NCI-H69 (cell line): Measurements from ENCODE around the gene MRPL38.
A peak's percentile ranks its signal among the peaks of the same experiment; 100 is the strongest.

Experiments used
- DNase-seq: peaks from one replicate; lab custom pipeline; 2025; lab: John Stamatoyannopoulos, UW

MRPL38 gene

DNA sequence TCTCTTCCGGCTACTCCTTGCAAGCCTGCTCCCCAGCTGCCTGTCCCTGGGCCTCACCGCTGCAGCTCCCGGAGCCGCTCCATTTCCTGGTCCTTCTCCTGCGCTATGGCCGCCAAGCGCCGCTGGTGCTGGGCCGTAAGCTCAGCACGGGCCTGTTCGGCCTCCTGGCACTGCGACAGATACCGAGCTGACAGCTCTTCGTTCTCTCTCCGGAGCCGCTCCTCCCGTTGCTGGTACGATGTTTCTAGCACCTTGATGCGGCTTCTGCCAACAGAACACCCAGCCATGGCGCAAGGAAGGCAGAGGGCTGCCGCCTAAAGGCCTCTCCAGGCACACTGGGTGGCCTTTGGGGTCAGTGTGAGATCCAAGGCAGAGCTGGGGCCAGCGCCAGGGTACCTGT lies 14.9 kb upstream of the MRPL38 start:
- no peak for DNase-seq

DNA sequence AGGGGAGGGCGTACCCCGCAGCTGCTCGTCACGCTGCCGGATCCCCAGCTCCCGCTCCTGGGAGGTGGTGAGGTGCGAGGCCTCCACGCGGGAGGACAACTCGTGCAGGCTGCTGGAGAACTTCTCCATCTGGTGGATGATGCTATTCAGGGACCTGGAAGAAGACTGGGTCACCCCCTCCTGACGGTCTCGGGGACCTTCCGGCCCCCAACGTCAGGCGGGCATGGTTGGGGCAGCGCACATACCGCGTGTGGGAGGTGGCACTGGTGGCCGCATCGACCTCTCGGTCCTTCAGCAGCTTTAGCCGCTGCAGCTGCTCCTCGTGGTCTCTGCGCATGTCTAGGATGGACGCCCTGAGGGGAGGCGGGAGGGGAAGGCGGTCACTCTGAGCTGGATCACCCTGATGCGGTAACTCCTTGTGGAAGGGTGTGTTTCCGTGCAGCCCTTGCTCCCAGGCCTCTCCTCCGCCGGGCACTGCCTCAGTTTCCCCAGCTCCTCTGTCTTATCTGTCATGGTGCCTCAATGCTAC lies 13.3 kb upstream of the MRPL38 start:
- no peak for DNase-seq

DNA sequence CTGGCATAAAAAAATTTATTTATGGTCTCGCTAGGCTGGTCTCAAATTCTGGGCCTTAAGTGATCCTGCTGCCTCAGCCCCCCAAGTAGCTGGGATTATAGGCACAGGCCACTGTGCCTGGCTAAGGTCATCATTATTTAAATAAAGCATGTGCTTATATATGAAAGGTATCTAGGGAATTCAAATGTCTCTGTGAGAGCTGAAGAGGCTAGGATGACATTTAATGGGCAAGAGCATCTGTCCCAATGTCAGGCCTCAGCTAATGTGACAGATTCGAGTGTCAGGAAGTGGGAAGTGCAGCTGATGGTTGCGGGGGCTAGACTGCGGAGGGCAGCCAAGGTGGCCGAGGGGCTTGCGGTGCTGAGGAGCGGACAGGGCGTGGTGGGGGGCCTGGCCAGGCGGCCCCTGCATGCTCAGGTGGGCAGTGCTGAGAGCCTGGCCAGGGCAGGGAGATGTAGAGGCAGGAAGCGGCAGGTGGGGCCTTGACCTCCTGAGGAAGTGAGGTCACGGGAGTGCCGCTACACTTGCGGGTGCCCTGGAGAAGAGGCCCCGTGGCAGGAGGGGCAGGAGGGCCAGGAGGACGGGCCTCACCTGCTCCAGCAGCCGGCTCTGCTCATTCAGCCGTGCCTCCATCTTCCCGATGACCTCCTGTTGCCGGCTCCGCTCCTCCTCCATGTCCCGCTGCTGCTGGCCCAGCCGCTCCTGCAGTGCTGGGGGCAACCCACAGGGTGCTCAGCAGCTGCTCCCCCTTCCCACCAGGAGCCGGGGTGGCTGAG lies 12.6 kb upstream of the MRPL38 start:
- DNase-seq, result peak; percentile 31

DNA sequence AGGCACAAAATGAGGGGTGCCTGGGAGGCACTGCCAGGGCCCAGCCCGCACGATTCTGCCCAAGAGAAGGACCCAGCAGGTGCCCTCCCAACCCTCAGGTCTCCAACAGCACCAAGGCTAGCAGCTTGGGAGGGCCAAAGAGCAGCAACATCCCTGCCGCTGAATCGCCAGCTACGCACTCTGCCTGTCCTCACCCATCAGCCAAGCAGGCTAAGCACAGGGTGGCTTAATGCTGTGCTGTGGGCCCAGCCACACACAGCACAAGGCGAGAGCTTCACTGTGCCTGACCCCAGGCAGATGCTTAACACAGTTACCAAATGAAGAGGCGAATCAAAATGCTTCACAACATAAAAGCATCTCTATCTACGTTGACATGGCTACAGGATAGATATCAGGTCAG lies 10.6 kb upstream of the MRPL38 start:
- DNase-seq, result no peak

DNA sequence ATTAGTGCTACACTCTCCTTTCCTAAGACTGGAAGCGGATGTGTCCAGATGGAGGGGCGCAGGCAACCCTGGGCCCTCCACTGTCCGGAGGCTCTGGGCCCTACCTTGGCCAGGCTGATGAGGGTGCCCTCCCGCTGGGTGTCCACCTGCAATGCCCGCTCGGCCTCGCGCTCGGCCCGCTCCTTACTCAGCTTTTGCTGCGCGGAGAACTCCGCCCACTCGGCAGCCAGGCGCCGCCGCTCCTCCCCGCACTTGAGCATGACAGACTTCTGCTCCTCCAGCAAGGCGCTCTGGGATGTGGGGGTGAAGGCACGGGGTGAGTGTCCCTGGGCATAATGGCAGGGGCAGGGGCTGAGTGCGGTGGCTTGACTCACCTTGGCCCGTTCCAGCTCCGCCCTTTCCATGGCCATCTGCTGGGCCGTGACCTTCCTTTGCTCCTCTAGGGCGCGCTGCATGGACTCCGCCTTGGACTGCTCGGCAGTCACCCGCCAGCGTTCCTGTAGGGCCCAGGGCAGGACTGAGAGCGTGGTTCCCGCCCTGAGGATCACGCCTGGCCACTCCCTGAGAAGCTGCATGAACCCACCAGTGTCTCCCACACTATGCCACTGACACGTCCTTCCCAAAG lies 10.1 kb upstream of the MRPL38 start:
- no peak for DNase-seq

DNA sequence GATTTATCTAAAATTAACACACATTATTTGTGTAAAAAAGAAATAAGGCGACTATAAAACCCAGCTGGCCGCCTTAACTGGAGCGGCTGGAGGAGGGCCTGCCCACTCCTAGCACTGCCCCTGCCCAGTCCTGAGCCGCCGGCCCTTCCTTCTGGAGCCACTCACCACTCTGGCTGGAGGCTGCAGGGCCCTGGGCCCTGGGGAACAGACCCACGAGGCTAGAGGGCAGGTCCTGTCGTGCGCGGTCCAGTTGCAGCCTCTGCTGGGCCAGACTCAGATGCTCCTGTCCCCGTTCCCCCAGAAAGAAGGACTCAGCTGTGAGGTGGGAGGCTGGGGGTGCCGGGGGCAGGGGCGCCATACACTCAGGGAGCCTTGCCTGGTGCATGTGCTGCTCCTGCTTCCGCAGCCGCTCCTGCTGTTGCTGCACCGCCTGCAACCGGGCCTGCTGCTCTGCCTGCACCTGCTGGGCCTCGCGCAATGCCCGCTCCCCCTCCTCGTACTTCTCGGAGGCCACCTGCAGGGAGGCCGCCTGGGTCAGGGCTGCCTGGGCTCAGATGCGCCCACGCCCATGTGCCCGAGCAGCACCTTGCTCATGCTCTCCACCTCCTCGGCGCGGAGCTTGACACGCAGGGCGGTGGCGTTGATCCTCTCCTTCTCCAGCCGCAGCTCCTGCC lies 9.0 kb upstream of the MRPL38 start:
- DNase-seq, result no peak

DNA sequence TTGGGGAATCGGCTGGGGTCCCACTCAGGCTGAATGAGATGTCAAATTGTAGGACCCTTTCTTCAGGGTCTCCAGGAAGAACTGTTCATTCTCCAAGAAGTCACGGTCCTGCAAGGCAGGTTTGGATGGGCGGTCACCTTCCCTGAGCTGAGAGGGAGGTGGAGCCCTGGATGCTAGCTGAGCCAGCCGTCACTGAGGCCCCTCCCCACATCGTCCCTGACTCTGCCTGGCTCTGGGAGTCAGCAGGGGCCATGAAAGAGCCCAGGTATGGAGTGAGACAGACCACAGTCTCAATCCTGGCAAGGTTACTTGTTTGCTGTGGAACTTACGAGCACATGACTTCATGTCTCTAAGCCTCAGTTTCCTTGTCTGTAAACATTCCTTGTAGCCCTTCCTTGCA lies 6.0 kb upstream of the MRPL38 start:
- peak; percentile 68 for DNase-seq

DNA sequence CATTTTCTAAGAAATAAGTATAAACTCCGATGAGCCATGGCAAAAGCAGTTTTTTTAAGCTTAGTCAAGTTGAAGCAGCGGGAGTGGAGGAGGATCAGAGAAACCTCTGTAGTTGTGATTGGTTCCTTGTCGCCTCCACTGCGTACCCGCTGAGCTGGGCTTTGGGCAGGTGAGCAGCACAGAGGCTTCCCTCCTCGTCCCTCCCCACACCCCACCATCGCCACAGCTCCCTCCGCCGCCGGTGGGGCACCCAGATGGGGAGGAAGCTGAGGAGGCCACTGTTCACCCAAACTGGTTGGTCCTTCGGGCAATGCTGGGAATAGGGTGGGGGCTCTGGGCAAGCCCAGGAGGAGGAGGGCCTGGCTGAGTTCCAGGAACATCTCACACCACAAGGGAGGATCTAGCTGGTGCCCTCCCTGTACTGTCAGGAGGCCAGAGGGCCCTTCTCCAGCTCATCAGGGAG lies 5.2 kb upstream of the MRPL38 start:
- DNase-seq, result peak; percentile 96

DNA sequence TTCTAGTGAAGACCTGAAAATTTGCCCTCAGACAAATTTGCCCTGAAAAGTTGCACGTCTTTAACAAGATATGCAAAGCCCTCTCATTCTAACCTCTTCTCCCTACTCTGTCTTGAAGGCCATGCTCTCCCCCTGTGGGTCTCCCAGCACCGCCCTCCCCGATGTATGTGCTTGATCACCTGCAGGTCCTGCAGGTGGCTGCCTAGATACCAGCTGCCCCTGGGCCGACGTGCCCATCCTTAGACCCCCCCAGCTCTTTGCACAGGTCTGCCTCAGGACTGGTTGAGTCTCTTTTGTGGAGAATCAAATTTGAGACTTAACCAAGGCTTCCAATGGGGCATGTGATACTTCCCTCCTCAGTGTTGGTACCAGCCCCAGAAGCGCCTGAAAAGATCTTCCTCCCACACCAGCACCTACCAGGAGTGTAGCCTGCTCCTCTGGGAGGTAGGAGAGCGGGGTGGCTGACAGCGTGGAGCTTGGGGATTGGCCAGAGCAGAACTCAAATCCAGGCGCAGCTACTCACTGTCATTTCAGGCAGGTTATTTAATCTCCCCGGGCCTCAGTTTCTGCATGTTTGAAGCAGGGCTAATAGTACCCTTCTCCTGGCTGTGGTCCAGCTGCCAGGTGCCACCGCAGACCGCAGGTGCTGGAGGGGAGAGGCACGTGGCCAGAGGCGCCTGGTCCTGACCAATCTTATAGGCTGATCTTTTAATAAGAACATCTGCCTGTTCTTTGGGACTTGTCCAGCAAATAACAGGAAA lies 4.5 kb upstream of the MRPL38 start:
- peak; percentile 98 for DNase-seq

DNA sequence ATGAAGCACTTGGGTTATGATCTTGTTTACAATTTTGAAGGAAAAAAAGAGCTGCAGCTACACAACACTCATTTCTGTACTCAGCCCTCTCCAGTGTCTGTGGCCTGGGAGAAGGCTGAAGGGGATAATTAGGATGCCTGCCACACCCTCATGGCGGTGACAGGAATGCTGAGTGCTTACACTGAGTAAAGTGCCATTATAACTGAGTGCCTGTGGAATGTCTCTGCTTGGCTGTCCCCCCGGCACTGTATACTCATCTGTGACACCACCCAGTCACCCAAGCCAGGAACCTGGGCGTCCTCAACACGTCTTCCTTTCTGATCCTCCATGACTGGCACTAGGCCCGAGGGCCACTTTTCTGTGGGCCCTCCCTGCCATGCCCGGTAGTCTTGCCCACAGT lies 3.5 kb upstream of the MRPL38 start:
- peak; percentile 70 for DNase-seq

DNA sequence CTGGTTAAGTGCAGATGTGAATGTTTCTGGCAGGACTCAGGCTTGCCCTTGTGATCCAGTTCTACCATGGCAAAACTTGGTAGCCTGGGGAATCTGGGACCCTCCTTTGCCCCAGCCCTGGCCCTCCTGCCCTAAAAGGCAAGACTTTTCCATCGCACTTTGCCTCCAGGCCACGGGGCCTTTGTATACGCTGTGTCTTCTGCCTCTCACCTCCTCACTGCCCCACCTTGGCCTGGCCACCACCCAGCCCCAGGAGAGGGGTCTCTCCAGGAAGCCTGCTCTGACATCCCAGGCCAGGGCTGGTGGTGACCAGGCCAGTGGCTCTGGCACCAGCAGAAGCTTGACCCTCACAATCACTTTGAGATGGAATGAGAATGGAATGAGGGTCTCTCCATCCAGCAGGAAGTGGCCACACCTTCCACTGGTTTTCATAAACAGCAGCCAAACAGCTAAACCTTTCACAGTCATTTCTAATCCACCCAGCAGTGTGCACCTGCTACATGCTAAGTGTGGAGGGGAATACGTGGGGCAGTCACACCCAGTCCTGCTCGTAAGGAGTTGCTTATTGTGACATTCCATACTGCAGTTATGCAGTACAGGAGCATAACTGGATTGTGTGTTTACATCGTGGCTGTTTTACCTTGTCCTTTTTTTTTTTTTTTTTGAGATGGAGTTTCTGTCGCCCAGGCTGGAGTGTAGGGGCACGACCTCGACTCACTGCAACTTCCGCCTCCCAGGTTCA lies 1.6 kb upstream of the MRPL38 start:
- DNase-seq, result no peak

DNA sequence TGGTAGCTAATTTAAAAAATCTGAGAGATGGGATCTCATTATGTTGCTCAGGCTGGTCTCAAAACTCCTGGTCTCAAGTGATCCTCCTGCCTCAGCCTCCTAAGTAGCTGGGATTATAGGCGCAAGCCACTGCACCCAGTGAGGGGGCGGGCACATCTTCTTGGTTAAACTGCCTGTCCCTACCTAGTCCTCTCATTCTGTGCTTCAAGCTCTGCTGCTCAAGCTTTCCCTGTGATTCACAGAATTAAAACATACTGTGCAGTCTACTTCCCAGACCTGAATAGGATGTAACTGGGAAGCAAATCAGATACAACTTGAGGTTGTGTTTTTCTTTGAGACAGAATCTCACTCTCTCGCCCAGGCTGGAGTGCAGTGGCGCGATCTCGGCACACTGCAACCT lies 2.3 kb downstream of the MRPL38 start:
- DNase-seq, result no peak

DNA sequence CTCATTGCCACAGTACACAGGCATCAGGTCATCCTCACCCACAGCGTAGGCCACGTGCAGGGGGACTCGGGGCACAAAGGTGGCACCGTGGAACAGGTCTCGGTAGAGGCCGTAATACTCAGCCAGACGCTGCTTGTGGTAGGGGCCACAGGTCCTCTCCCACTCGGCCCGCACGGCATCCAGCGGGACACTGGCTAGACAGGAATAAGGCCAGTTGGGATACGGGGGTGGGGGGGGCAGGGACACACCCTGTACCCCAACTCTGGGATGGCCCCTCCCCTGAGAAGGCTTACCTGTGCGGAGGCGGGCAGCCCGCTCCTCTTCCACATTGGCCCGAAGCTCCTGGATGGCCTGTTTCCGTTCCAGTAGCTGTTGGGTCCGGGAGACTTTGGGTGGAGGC lies 3.0 kb downstream of the MRPL38 start:
- DNase-seq, result no peak

DNA sequence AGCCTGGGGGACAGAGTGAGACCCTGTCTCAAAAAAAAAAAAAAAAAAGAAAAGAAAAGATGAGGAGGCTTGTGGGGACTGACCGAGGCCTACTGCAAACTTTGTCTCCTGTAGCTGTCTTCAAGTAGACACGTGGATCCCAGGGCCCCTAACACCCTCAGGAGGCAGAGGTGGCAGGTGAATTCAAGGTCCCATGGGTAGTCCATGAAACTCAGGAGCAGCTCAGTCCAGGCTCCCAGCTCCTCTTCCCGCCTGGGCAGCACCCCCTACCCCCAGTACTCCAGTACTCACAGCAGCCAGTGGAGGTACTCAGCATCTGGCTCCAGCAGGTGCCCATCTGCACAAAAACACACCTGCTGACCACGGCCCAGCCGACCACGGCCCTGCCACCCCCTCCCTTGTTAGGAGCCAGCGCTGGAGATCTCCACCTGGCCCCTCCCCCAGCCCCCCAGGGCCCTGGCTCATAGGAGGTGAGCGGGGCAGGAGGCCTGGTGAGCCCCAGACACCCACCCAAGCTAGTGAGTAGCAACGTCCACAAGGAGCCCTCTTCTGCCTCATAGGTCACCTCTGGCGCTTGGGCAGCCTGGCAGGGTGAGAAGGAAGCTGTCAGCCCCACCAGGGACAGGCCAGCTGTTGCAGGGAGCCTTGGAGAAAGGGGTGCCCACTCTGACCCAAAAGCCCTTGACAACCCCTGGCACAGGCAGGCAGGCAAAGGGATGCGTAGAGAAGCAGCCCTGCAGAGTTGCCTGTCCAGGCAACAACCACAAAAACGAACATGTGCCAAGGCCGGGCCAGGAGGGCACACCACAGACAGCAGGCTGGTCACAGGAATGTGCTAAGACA lies 3.8 kb downstream of the MRPL38 start:
- no peak for DNase-seq

DNA sequence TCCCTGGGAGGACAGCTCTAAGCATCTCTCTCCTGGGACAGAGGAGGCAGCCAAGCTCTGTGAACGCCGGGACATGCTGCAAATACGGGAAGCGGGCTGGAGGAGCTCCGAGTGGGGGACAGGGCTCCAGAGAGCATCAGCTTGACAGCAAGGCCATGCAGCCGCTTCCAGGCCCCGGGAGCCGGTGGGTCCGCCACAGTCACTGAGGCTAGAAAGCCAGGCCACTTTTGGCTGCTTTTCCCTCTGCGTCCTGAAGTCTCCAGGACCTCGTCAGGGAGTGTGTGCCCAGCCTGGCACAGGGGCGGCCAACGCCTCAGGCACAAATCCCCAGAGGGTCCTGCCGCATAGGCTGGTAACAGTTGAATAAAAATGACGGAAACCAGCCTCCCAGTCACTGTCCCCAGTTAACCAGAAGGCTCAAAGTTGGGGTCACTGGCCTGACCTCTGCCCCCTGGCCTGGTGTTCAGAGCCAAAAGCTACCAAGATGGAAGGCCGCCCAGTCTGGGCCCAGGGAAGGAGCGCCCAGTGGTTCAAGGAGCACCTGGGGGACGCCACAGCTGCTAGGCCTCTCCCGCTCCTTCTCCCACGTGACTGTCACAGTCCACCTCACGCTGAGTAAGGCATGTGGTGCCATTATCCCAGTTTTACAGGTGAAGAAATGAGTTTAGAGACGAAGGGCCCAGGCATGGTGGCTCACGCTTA lies 4.8 kb downstream of the MRPL38 start:
- no peak for DNase-seq

DNA sequence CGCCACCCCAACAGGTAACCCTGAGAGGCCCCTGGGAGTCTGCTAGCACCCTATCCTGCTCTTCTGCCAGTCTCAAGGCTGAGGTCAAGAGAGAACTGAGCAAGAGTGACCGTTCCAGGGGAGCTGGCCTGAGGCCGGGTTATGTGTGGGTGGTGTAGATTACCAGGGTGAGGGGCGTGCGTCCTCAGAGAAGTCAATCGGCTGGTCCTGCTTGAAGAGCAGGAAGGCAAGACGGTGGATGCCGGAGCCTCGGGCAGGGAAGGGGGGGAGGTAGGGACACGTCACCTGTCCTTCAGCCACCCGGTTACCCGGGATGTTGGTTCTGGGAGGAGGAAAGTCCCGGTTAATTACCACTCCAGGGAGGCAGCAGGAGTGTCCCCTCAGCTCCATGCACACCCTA lies 5.3 kb downstream of the MRPL38 start:
- no peak for DNase-seq

DNA sequence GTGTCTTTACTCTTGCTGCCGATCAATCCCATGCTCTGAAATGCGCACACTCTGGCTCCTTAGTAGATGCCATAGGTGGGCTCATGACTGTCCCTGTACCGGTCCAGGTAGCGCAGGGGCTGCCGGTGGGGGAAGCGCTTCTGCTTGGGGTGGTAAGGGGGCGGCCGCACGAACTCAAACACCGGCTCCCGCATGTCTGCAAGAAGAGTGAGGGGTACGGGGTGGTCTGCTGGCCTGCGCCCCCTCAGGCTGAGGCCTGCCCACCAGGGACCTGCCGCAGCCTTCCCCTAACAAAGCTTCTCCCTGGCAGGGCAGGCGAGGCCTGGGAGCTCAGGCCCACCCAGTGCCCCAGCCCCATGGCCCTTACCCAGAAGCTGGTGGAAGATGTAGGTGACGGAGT lies 5.9 kb downstream of the MRPL38 start:
- no peak for DNase-seq

DNA sequence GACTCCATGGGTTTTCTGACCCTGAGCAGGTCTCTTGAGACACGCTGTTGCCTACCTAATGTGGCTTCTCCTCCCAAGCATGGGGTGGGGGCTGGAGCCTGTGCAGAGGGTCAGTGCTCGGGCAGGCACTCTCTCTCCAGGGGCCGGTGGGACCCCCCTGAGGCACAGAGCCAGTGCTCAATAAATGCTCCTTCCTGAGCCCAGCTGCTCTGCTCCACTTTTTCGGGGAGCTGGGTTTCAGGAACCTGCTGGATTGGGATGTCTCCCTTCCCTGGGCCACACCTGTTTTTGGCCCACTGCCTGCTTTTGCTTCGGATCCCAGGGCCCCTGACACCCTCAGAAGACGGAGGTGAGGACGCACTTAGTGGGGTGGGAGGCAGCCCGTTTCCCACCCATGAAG lies 6.6 kb downstream of the MRPL38 start:
- DNase-seq, result no peak

DNA sequence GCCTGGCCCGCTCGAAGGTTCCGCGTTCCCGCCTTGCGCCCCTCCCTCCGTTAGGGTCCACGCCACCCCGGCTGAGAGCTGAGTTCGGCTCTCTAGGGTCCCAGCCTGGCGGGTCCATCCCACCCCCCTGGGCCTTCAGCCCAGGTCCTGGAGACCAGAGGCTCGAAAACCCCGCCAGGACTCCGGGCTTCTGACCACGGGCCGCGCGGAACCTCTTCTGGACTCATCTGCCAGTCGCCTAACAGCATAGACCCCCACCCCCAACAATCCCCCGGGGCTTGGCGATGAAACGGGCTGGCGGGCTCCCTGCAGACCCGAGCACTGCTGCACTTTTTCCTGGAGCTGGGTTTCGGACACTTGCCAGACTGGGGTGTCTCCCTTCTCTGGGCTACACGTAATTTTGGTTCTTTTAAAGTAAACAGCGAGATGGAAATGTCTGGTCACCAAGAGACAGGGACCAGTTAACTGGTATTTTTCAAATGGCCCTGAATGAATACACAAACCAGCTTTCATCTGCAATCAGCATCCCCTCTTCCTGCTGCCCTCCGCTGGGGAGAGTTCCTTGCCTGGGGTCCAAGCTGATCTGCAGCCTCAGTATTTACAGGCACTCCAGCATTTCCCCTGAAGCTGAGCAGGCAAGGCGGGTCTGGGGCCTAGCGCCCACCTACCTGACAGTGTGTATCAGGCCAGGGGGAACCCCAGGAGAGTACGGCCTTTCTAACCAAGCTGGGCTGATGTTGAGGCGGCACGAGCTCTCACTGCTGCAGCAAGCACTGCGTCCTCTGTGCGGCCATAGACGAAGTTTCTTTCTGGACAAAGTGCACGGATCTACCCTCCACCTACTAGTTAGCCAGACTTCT lies 7.3 kb downstream of the MRPL38 start:
- DNase-seq, result no peak
